Globus pallidus (tissue), 1 donor: ENCODE data around the gene CARD19.

Experiments
- DNase-seq: peaks from one replicate; pipeline ENCODE4 v3.0.0-alpha.2; 2015; ENCODE audit warnings: low spot score

Gene CARD19, protein sequence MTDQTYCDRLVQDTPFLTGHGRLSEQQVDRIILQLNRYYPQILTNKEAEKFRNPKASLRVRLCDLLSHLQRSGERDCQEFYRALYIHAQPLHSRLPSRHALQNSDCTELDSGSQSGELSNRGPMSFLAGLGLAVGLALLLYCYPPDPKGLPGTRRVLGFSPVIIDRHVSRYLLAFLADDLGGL

DNA sequence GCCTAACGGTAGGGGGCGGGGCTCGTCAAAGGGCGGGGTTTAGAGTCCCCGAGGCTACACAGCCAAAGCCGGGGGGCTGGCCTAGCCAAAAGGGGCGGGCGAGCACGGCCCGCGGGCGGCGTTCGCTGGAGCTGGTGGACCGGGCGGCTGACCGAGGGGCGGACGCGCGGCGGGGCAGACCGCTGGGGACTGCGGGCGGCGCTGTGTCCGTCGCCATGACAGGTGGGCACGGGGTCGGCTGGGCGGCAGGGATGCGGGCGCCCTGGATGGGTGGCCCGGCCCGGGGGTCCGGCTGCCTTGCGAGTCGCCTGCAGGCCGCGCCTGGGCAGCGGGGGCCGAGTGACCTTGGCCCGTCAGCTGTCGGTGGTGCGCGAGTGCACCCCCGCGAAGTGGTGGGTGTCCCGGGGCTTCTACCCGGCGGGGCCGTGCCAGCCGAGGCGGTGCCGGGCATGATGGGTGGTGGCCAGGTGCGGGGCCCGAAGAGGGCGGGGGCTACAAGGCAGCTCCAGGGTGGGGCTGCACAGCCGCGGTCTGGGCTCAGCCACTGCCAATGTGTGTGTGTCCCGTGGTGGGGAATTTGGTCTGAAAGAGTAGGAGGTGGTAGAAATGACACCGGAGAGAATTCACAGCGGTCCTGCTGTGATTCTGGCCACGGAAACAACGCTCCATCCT, at the start of gene CARD19:
TSS of gene CARD19 (plus strand) at position 87 of the 672 bp plus-strand sequence. CDS start at position 216, 129 bp downstream.
- DNase-seq, result no peak

DNA sequence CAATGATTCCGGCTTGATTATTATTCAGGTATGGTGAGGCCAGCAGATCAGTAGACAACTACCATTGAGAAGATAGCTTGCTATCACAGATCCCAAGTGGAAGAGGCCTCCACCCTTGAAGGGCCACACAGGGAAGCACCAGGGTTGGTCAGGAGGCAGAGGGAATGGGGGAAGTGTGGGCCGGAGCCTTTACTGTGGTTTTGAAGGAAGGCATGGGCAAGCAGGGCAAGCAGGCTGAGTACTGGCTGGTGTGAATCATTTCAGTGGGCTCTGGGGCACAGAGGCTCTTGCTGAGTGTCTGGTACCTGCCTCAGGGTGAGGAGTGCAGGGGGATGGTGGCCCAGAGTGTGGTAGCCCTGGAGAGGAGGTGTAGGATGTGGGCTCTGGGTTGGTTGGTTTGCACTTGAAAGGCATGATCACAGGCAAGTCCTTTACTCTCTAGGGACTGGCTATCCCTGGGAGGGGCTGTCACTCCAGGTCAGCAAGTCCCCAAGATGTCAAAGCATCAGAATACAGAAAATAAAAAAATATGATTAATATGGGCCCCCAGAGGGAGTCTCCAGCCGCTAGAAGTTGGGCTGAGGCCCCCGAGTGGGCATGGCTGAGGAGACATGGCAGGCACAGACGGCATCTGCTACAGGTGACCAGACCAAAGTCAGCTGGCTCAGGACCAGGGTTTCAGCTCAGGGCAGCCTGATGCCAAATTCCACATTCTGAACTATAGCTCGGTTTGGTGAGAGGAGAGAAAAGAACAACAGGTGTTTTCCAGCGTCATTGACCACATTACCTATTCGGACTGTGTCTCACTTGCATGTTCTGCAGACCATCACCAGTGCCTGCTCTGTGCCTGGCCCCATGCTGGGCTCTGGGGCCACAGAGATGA, 47.2 kb upstream of the CARD19 start:
- no peak for DNase-seq

DNA sequence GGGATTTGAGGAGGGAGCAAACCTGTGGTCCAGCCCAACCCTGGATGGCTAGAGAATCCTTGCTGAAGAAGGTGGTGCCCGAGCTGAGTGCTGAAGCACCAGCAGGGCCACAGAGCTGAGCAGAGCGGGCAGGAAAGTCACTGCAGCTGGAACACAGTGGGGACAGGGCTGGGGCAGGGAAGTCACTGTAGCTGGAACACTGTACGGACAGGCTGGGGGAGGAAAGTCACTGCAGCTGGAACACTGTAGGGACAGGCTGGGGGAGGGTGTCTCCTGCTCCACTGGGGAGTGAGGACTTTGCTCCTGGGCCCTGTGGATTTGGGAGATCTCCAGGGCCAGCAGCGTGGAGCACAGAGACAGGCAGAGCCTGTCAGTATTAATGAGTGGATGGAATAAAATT, 46.5 kb upstream of the CARD19 start:
- no peak for DNase-seq

DNA sequence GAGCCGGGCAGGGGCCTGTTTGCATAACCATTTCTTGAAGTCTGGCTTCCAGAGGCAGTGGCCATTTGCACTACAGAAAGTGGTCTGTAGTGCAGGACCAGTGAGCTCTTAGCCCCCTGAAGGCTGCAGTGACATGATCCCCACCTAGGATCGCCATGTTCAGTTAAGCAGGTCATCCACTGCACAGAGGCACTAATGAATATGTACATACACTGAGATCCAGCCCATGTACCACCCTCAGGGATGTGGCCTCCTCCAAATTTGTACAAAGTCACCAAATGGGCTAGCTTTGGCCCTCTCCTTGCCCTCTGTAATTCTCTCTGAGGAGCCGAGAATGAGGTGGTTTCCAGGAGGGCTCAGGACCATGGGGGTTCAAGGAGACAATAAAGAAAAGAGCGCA, 45.8 kb upstream of the CARD19 start:
- DNase-seq, result no peak

DNA sequence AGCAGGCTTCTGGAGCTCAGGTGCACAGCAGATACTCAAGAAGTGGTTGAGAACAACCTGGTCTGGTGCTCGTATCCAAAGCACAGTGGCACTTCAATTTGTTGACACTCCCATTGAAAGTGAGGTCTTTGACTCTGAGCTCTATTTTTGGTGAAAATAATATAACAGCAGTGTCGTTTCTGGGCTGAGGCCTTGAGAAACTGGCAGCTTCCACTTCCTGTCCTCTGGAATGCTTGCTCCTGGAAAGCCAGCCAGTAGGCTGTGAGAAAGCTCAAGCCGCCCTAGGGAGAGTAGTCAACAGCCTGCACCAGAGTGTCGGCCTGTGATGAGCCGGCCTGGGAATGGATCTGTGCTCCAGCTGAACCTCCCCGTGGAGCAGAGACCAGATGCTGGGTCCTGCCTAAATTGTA, 44.3 kb upstream of the CARD19 start:
- DNase-seq, result no peak

DNA sequence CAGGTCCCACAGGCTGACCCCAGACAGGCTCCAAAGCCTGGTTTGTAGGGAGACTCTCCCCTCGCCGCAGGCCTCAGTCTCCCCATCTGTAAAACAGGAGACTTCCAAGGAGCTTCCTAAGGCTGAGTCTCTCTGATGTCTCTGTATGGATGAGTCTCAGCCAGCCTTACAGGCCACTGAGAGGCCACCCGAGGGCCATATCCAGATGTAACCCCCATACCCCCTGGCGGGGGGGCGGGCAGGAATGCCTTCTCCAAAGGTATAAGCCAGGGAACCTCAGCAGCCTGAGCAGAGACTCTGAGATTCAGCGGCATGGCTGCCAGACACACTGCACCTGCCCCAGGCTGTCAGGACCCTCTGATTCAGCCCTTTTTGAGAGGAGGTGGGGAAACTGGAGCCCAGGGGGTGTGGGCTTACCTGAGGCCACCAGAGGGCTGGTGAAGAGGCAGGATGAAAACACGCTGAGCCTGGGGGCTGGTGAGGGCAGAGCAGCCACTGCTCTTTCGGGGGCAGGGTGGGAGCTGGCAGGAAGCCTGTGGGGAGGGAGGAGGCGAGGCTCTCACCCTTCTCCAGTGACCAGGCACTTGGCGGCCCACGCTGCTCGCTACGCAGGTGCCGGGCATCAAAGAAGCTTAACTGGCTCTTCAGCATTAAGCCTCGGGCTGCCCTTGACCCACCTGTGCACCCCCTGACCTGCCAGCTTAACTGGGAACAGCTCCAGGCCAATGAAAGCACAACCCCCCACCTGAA, 43.1 kb upstream of the CARD19 start:
- DNase-seq, result no peak

DNA sequence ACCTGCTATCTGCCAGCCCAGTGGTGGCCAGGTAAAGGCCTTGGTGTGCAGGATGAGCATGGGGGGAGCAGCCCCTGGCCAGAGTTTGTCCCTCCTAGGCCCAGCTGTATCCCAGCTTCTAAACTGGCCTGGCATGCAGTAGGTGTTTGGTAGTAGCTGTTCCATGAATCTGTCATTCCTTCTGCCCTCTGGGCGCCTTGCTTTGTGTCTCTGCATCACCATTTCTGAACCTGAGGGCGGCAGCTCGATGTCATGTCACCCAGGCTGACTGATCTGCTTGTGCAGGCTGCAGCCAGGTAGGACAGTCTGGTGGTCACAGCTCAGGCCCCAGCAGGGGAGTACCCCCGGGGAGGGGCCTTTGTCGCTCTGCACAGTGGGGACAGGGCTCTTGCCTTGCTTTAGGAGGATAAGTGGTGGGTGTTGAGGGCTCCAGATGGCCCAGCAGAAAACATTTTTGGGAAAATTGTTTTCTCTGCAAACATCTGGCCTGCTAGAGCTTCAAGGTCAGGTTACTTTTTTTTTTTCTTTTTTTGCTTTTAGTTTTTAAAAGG, 42.2 kb upstream of the CARD19 start:
- no peak for DNase-seq

DNA sequence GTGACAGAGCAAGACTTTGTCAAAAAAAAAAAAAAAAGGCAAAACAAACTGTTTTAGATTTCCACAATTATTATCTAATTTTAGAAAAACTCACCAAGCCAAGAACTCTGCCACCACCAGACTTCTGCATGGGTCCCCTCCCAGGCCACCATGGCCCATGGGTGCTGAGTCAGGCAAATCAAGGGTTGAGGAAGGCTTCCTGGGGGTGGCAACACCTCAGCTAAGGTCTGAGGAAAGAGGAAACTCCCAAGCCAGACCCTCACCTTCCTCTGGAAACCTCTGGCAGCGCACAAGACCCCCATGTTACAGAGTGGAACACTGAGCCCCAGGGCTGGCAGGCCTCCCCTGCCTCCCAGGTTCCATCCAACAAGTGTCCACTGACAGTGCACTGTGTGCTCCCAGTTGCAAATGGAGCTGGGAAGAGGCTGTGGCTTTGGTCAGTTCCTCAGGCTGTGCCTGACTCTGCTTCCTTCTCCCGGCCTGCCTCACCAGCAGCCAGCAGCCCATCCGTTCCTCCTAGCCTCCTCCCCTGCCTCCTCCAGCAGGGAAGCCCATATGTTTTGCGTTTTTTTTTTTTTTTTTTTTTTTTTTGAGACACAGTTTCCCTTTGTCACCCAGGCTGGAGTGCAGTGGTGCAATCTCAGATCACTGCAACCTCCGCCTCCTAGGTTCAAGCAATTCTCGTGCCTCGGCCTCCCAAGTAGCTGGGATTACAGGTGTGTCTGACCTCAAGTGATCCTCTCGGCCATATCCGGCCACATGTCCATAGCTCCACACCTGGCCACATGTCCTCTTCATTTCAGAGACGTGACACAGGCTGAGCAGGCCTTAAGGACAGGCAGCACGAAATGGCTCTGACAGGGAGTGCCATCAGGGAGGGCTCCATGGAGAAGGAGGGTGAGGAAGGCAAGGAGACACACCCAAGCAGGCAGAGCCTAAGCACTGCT, 41.0 kb upstream of the CARD19 start:
- no peak for DNase-seq

DNA sequence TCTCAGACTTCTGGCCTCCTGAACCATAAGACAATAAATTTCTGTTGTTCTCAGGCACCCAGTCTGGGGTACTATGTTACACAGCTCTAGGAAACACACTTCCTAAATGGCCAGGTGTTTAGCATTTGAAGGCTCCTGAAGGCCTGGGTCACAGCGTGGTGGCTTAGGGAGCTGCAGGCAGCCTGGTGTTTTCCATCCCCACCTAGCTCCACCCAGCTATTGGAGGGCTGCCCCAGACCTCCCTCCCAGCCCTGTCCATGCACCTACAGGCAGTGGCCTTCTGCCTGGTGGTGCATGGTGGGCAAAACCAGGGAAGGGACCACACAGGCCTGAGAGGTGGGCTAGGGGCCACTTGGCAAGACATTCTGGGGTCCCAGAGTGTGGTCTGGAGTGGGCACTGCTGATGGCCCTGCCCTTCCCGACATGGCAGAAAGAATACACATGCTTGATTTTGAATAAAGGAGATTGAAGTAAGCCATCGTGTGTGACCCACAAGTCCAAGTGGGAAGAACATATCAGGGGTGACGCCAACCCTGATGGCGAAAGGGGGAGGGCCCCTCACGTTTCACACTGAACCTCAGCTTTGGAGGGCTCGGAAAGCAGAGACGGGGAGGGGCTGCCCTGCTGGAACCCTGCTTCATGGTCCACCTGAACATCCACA, 38.8 kb upstream of the CARD19 start:
- no peak for DNase-seq

DNA sequence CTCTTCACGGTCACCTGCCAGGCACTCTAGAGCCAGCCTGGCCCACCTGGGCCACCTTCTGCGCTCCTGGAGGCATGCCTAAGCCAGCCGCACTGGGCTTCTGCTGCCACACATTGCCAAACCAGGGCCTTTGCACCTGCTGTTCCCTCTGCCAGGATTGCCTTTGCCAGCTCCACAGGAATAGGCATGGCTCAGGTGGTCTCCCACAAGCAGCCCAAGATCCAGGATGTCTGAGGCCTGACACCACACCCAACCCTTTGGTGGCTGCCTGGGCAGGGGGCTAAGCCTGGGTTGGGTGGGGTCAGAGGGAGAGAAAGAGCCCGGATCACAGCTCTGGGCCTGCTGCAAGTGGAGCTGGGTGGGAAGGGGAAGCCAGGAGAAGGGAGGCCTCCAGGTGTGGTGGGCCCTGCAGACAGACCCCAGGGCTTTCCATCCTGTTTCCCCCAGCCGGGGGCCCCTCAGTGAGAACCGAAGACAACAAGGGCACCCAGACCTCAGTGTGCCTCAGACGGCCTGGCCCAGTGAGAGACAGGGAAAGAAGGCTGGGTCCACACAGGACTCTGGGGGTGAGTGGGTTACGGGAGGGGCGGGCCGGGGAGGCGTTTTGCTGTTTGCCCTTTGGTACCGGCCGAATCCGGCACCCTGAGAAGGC, 38.2 kb upstream of the CARD19 start:
- no peak for DNase-seq

DNA sequence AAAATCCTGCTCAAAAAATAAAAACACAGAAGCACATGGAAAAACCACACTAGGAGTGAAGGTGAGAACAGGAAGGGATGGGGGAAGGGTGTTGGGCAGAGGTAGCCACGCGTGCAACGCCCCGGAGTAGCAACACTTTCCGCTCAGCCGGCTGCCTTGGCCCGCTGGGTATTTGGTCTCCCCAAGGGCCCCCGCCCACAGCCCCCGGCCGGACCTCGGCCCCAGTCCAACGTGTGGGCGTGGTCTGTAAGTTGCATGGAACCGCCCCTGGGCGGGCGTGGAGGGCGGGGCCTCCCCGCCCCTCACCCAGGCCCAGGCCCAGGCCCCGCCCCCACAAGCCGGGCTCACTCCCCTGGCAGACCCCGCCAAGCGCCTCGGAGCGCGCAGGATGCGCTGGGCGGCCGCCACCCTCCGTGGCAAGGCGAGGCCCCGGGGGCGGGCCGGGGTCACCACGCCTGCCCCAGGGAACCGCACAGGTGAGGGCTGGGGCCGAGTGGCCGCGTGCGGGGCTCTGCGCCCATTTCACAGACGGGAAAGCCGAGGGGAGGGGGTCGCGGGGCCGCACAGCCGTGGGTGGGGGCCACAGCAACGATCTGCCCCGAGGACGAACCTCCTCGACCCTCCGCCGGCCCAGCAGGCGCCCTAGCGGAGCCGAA, 37.5 kb upstream of the CARD19 start, which contains the start of gene SUSD3:
TSS of gene SUSD3 (plus strand) at position 347 of the 656 bp plus-strand sequence. CDS start at position 389, 42 bp downstream.
- no peak for DNase-seq

DNA sequence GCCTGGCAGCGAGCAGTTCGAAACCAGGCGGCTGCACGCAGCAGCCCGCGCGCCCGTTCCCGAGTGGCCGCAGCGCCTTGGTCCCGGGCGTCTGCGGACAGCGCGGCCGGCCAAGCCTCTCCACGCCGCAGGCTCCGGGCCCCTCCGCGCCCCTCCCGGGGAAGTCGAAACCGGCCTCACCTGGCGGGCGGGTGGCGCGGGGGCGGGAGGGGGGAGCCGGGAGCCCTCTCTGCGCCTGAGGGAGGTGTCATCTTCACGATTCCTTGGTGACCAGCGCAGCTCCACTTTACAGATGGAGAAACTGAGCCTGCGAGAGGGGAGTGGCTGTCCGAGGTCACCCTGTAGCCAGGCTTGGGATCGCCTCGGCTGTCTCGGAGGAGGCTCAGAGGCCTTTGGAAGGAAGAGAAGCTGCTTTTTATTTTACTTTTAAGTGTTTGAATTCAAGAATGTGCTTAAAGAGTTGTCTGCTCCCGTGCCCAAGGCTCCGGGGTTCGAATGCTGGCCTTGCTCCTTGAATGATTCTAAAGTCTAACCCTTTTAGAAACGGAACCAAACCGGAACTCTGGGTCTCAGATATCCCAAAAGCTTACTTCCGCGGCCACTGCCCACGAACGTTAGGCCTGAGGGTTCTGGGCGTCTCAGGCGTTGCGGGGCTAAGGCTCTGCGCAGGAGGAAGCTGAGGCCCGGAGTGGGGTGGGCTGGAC, 36.9 kb upstream of the CARD19 start:
- DNase-seq, result no peak

DNA sequence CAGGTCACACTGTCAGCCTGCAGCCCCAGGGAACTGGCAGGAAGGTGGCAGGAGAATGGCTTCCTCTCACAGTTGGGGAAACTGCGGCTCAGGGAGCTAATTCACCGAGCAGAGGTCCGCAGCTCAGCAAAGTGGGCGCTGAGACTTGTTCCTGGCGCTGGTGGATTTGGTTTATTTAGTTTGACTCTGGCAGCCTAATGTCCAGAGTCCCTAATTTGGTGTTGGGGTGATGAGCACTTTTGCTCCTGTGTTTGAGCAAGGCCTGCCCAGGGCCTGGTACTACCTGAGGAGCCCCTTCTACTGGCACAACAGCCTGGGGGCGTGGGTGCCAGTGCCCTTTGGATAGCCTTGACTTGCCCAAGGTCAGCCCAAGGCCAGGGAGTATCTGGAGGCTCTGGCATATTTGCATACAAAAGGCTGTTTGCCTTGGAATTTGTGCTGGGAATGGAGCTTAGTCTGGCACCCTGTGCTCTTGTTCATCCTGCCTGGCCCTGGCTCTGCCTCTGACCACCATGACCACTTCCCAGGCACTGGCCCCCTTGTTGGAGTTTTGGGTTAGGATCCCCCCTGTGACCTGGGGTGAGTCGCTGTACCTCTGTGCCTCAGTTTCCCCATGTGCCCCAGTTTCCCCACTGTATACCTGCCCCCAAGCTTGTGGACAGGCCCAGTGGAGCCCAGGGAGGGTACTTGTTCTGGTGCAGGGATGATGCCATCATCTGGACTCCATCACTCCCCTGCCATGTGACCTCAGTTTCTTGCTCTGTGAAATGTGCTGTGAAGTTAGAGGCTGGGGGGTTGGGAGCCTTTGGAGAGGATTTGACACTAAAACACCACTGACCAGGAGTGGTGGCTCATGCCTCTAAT, 36.1 kb upstream of the CARD19 start:
- no peak for DNase-seq

DNA sequence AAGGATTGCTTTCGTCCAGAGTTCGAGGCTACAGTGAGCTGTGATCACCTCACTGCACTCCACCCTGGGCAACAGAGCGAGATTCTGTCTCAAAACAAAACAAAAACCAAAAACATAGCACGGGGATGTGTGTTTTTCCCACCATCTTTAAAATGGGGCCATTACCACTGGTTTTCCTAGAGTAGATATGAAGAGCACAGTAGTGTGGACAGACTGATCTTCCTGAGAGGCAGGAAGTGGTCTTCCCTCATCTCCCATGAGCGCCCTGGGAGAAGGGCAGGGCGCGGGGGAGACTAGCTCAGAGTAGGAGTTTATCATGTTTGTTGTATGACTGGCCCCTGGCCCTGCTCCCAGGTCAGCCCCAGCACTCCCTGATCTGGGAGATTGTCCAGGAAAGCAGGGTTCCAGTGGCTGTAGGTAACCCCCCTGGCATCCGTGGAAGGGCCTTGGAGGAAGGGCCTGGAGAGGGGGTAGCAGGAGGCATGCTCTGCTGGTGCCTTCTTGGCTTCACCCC, 35.2 kb upstream of the CARD19 start:
- no peak for DNase-seq

DNA sequence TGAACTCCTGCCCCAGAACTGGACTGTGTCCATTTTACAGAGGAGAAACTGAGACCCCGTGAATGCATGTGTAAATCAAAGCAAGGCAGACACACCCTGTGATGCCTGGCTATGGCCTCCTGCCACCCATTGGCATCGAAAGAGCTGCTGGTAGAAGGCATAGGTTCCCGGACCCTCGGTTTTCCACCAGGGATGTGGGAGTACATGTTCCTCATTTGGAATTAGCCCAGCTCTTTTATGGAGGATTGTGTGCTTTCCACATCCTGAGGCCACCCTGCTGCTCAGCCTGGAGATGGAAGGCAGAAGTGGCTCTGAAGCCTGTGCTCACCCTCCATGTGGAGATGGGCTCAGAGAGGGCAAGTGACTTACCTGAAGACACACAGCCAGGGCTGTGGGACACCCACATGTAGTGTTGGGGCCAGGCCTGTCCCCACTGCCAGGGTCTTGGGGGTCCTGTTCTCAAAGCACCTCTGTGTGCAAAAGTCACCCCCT, 34.7 kb upstream of the CARD19 start:
- no peak for DNase-seq

DNA sequence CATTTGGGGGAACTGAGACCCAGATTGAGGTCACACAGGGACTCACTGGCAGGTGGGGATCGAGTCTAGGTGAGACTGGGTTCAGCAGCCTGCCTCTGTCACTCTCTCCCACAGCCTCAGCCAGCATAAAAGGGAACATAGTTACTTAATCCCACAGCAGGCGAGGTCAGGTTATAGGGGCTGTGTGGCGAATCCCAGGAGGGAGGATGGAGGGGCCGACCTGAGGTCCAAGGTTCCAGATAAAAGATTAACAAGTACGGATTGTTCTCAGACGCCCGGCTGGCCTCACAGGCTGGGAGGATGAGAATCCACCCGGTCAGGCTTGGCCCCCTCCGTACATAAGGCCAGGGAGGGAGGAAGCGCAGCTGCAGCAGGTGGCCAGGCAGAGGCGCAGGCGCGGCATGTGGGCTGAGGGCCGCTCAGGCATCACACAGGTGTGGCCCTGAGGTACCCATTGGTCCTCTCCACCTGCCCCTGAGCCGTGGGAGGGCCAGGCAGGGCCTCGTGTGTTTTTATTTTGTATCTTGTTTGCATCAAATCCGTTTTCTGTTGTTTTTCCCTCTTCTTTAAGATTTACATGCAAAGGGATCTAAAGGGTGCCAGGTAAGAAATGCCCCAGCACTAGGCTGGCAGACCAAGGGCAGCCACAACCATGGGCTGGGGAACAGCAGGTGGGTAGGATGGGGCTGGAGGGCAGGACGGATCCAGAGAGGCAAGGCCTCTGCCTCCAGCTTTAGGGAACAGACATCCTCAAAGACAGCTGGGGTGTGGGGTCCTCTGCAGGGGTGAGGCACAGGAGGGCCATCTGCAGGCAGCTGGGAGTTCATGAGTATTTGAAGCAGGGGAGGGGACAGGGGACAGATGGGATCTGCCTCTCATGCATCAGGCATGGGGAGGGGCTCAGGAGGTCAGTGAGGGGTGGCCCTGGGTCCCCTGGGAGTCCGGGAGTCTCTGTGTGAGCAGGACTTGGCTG, 33.9 kb upstream of the CARD19 start:
- DNase-seq, result no peak
